ENCODE data around the gene JSRP1.

The JSRP1 gene

GRCh38 chr19:2236314-2237050, 19.7 kb downstream of the JSRP1 start, which contains the start of the genes PLEKHJ1 and SF3A2:
PLEKHJ1 (minus strand) TSS chr19:2236329; CDS start chr19:2236248, 81 bp downstream.
SF3A2 (plus strand) TSS chr19:2236824; CDS start chr19:2243419, 6,595 bp downstream.
- H3K36me3 ChIP-seq (replicated peaks): peaks cover 24% of the 10 kb centered on the region
- peak within 1 kb of the TSS; percentile 91 for H3K27ac ChIP-seq
- in situ Hi-C loops (cut with HindIII; ENCODE audit: low pct_ligation_motif_present, low sequenced_read_pairs): loop anchor here (5.0 kb wide), 1 partner anchor 91 kb away; the partner anchor contains the start of genes LSM7 and SPPL2B
- H3K4me3 ChIP-seq (ENCODE audit: low read depth, low read length): peak within 1 kb of the TSS; percentile 81
- peak; percentile 77 for TF ChIP-seq CTCF (IDR thresholded peaks at IDR 0.05; ENCODE audit: low read depth, low read length, missing control alignments)
- DNase-seq: peak; percentile 94
- H3K27me3 ChIP-seq (replicated peaks): no peaks in the 10 kb centered on the region

- in situ Hi-C loops (cut with HindIII; ENCODE audit: low pct_ligation_motif_present, low sequenced_read_pairs): loop anchor here (5.0 kb wide), 1 partner anchor 91 kb away; the partner anchor contains the start of genes LSM7 and SPPL2B
- H3K4me3 ChIP-seq (ENCODE audit: low read depth, low read length): peak overlapping the region; percentile 81
- TF ChIP-seq CTCF (IDR thresholded peaks at IDR 0.05; ENCODE audit: low read depth, low read length, missing control alignments): no peak
These were observed 20.2 kb downstream of the JSRP1 start for GRCh38 chr19:2236064-2236313.

GRCh38 chr19:2235381-2236063, 20.7 kb downstream of the JSRP1 start:
- Histone ChIP-seq H3K27ac (peak overlapping the region; percentile 91), H3K4me3 (ENCODE audit: low read depth, low read length) (peak overlapping the region; percentile 81), H3K27me3 (replicated peaks) (no peaks in the 10 kb centered on the region), H3K36me3 (replicated peaks) (peaks cover 26% of the 10 kb centered on the region)
- no peak for DNase-seq
- in situ Hi-C loops (cut with HindIII; ENCODE audit: low pct_ligation_motif_present, low sequenced_read_pairs): loop anchor here (5.0 kb wide), 1 partner anchor 92 kb away; the partner anchor contains the start of genes LSM7 and SPPL2B
- no peak for TF ChIP-seq CTCF (IDR thresholded peaks at IDR 0.05; ENCODE audit: low read depth, low read length, missing control alignments)

More at GRCh38 chr19:2236064-2236313, 20.2 kb downstream of the JSRP1 start:
- Histone ChIP-seq H3K27ac (peak overlapping the region; percentile 91), H3K36me3 (replicated peaks) (peaks cover 24% of the 10 kb centered on the region), H3K27me3 (replicated peaks) (no peaks in the 10 kb centered on the region)
- no peak for DNase-seq

- peak overlapping the region; percentile 81 for H3K4me3 ChIP-seq (ENCODE audit: low read depth, low read length)
- no peaks in the 10 kb centered on the region for H3K27me3 ChIP-seq (replicated peaks)
- H3K36me3 ChIP-seq (replicated peaks): peaks cover 31% of the 10 kb centered on the region
- DNase-seq: no peak
- no peak for TF ChIP-seq CTCF (IDR thresholded peaks at IDR 0.05; ENCODE audit: low read depth, low read length, missing control alignments)
- in situ Hi-C loops (cut with HindIII; ENCODE audit: low pct_ligation_motif_present, low sequenced_read_pairs): loop anchor here (5.0 kb wide), 1 partner anchor 92 kb away; the partner anchor contains the start of genes LSM7 and SPPL2B
- no peak overlapping the region for H3K27ac ChIP-seq
These were observed 21.2 kb downstream of the JSRP1 start for GRCh38 chr19:2234996-2235380.

GRCh38 chr19:2233601-2234280, 22.5 kb downstream of the JSRP1 start:
- TF ChIP-seq CTCF (IDR thresholded peaks at IDR 0.05; ENCODE audit: low read depth, low read length, missing control alignments): no peak
- no peak for DNase-seq
- H3K4me3 ChIP-seq (ENCODE audit: low read depth, low read length): no peak overlapping the region
- in situ Hi-C loops (cut with HindIII; ENCODE audit: low pct_ligation_motif_present, low sequenced_read_pairs): no loop called here
- peaks cover 43% of the 10 kb centered on the region for H3K36me3 ChIP-seq (replicated peaks)
- H3K27ac ChIP-seq: no peak overlapping the region
- no peaks in the 10 kb centered on the region for H3K27me3 ChIP-seq (replicated peaks)
